GM10266 (cell line): ENCODE results near the gene VPS41.

Experiments
- DNase-seq: peaks from one replicate; pipeline ENCODE4 v3.0.0; 2012; ENCODE audit errors: extremely low spot score
- CTCF ChIP-seq: IDR thresholded peaks from 2 replicates; pipeline ENCODE4 v1.5.1; 2012; ENCODE audit warnings: mild to moderate bottlenecking, low read depth; ENCODE audit not compliant: control insufficient read depth, insufficient read depth; ENCODE audit errors: missing control alignments

The VPS41 gene

DNA sequence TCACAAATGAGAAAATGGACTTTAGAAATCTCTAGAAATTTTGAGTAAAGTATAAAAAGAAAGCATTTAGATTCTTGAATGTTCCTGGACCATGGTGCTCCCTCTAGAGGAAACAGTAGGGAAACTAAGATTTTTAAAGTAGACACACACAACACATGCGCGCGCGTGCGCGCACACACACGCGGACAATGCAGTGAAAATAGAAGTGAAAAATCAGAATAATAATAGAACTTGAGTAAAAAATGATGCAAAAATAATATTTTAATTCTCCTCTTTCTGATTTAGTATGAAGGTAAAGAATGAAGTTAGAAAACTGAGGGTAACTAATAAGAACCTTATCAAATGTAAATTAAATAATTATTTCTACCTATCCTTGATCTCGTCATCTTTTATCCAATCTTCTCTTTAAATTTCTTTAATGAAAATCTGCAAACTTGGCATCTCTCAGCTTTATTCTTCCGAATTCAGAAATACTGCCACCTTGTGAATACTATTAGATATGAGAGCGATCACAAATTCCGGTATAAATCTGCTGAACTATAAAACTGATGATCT is 160.9 kb downstream of the VPS41 start:
- DNase-seq, result no peak
- peak; percentile 20 for TF ChIP-seq CTCF

- TF ChIP-seq CTCF, result no peak
- no peak for DNase-seq
Observed at GRCh38 chr7:38746438-38746837, 162.6 kb downstream of the VPS41 start.

- TF ChIP-seq CTCF, result no peak
- no peak for DNase-seq
Observed at GRCh38 chr7:38744746-38745145, 164.2 kb downstream of the VPS41 start.

DNA sequence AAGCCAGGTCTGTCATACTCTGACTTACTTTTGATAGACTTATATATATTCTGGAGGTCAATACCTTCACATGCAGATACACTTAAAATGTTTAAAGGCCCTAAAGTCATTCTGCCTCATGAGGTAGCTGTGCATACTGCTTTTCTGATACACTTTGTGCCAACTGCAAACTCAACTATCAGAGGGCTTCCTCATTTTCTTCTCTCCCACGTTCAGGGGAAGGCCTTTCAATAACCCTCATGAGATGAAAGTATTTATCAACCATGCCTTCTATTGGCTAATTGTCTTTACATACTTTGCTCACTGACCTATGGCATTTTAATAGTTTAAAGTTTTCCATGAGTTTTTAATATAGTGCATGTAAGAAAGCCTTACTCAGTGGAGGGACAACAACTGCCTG is 165.1 kb downstream of the VPS41 start:
- no peak for DNase-seq
- TF ChIP-seq CTCF, result no peak

- TF ChIP-seq CTCF, result no peak
- no peak for DNase-seq
Observed at GRCh38 chr7:38740041-38740440, 168.9 kb downstream of the VPS41 start.

GRCh38 chr7:38736138-38736537 is 172.9 kb downstream of the VPS41 start:
- no peak for TF ChIP-seq CTCF
- no peak for DNase-seq

DNA sequence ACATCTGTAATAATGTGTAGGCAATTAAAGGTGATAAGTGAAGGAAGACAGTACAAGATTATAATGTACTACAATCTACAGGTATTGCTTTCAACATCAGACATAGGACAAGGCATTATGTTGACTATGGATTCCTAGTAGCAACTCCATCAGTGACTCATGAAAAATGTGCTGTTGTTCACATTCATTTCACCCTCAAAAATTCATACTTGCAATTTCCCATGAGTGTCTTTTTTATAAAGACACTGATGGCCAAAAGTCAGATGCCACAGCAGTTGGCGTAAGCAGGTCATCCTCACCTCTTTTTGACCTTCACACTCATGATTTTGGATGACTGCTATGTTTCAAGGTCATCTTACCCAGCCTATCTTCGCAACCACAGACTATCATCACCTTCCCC is 177.8 kb downstream of the VPS41 start:
- TF ChIP-seq CTCF, result no peak
- no peak for DNase-seq
